ENCODE data around the gene CARS2.

DNA sequence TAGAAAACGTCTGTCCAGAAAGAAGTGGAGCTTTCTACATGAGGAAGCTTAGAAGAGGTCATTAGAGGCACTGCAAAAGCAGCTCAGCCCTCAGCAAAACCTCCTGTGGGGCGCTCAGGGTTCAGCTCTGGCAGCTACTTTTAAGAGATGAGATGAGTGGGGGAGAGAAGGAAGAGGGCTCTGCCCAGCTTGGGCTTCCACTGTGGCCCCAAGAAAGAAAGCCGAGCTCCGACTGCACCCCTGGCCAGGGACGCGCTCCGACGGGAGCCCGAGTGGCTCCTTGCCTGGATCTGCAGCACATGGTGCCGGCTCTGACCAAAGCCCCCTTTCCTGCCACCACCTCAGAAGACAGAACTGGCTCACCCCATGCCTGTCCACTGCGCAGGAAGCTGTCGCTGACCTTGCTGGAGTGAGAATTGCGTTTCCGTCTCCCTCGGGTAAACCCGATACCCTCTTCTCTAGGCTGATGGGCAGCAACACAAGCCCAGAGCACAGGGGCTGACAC is 54.1 kb downstream of the CARS2 start:
- TF ChIP-seq, protein P1, sequence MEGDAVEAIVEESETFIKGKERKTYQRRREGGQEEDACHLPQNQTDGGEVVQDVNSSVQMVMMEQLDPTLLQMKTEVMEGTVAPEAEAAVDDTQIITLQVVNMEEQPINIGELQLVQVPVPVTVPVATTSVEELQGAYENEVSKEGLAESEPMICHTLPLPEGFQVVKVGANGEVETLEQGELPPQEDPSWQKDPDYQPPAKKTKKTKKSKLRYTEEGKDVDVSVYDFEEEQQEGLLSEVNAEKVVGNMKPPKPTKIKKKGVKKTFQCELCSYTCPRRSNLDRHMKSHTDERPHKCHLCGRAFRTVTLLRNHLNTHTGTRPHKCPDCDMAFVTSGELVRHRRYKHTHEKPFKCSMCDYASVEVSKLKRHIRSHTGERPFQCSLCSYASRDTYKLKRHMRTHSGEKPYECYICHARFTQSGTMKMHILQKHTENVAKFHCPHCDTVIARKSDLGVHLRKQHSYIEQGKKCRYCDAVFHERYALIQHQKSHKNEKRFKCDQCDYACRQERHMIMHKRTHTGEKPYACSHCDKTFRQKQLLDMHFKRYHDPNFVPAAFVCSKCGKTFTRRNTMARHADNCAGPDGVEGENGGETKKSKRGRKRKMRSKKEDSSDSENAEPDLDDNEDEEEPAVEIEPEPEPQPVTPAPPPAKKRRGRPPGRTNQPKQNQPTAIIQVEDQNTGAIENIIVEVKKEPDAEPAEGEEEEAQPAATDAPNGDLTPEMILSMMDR (IDR thresholded peaks at IDR 0.05) = no peak
- TF ChIP-seq POLR2A (IDR thresholded peaks at IDR 0.05) = no peak
